ENCODE data around the gene SAMD7.

The SAMD7 gene

DNA sequence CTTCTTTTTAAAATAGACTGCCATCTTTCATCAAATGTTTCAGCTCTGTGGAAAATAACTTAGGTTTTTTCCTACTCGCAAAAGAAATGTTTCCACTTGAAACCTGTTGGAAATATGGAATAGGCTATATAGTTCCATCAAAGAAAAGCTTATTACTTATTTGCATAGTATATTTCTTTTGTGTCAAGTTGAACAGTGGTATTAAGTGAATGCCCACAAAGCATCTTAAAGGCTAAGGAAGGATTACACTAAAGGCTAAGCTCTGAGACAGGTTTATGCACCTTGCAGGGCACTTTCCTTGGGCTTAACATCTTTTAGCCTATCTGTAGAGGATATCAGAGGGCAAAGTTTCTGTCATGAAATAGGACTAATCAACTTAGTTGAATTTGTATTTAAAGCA lies at the start of gene SAMD7:
Gene SAMD7, plus strand, starts transcription at position 301 of the 400 bp plus-strand sequence. CDS start 7,927 bp downstream, outside the sequence.
- no peak for DNase-seq

GRCh38 chr3:169861871-169862270 lies 49.5 kb upstream of the SAMD7 start:
- no peak for DNase-seq

- peak; percentile 27 for DNase-seq
These were observed 47.9 kb upstream of the SAMD7 start for GRCh38 chr3:169863458-169863899.

DNA sequence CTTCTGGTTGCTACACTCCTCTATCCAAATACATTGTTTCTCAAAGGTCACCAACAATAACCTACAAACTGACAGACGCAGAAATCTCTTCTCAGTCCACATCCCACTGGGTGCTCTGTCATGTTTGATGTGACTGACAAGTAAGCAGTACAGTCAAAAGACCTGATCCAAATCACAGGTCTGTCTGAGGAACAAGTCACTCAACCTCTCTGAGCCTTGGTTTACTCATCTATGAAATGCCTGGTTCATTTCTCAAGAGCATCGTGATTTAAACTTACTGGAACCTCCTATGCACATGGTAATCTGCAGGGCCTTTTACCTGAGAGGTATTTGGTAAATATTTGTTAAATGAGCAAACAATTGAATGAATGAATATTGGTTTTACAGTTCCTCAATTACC lies 47.1 kb upstream of the SAMD7 start:
- no peak for DNase-seq

DNA sequence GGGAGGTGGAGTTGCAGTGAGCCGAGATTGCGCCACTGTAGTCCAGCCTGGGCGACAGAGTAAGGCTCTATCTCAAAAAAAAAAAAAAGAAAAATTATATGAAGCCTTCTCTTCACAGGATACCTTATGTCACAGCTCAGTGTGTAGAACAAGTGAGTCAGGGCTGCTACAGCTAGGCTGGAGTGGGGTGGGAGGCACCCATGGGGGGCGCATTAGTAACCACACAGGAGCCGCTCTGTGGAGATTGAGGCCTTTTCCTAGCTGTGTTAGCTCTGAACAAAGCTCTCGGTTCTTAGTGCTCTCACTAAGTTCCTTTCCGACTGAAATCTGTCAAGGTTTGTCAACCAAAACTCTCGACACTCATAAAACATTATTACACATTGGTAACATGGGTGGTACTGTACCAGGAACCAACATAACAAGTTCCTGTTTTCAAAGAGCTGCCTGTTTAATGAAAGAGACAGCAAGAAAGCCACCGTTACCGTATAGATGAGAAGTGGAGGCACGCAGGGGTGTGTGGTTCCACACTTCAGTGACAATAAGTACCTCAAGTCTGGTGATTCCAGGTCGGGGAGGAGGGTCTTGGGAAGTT lies 46.1 kb upstream of the SAMD7 start:
- DNase-seq = no peak

- DNase-seq = no peak
These were observed 43.7 kb upstream of the SAMD7 start for GRCh38 chr3:169867584-169868210.

DNA sequence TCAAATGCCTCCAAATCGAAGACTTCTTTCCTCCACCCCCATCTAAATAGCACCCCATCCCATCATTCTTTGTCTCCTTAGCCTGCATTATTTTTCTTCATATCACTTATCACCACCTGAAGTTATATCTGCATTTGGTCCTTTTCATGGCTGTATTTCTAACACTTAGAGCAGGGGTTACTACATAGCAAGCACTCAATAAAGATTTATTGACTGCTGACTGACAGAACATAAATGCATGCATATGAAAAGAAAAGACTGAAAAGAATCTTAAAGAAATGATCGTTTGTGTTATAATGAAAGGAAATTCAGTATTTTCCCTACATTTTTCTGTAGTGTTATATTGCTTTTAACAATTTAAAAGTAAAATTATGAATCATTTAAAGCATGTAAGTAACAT lies 43.0 kb upstream of the SAMD7 start:
- no peak for DNase-seq

- no peak for DNase-seq
These were observed 41.7 kb upstream of the SAMD7 start, which contains the start of gene LRRC31 for GRCh38 chr3:169869484-169870220. LRRC31 (minus strand) TSS chr3:169869935; CDS start chr3:169869807, 128 bp downstream.

DNA sequence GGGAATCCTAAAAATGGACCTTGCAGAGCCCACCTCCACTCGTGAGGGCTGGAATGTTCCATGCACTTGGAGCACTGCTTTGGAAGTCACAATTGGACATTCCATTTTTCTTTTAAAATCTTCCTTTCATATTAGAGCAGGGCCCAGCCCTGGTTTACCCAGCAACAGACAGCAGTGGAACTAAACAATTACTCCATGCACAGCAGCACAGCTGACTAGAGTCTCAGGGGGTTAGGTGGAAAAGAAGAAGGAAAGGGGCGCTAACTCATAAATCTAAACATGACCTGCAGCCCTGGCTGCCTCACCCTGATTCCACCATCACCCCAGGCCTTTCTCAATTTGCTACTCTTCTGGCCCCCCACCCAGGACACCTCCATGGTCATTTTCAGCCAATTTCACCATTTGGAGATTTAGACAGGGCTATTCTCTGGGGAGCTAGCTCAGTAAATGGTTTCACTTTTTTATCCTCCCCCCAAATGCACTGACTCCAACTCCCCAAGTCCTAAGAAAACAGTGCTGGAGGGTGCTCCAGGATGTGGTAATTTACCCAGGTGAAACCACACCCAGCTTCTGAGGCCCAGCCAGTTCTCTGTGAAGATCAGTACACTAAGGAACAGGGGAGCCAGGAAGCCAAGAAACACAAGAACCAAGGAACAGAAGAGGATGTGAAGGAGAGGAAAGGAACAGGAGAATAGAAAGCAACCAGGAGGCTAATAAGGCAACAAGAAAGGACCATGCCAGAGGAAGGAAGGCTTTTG lies 40.1 kb upstream of the SAMD7 start:
- DNase-seq = no peak

DNA sequence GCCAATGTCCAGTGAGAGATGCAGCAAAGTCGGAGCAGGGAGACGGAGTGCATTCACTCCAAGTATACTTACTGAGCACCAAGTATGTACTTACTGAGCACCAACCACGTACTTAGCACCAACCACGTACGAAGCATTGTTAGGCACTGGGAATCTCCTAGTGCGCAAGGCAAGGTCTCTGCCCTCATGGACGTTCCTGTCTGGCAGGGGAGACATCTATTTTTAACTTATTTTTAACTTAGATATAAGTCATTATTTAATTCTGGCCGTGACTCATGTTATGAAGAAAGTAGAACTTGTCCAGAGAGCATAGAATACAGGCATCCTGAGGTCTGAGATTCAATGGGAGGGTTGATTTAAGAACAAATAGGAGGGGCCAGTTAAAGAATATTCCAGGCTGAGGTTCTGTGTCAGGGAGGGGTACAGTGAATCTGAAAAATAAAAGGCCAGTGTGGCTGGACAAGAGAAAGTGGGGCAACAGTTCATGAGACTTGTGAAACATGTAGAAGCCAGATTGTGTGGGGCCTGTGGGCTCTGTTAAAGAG lies 32.3 kb upstream of the SAMD7 start:
- DNase-seq = no peak

DNA sequence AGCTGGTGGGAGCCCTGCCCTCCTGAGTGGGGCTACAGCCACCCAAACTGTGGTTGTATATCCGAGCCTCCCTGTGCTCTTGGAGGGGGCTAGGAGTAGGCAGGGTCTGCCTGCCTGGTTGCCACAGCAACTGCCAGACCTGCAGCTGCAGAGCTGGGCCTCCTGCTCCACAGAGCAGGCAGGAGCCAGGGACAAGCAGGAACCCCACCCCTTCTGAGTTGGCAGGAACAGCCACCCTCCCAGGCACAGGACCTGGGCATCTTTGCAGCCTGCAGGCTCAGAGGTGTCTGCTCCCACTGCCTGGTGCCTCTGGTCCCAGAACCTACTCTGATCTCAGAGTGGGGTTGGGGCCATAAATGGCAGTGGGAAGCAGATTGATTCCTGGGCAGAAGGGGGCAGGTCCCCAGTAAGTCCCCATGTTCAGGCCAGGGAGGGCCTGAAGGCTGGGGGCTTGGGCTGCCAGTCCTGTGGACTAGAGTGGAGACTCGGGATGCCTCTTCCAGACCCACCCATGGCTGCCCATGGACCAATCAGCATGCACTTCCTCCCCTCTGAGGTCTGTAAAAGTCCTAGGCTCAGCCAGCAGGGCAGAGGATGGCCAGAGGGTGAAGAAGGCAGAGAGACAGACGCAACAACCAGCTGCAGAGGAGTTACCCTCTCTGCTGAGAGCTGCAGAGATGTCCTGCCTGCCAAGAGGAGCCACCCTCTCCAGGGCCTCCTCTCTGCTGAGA lies 31.4 kb upstream of the SAMD7 start:
- no peak for DNase-seq

- DNase-seq = no peak
These were observed 30.7 kb upstream of the SAMD7 start for GRCh38 chr3:169880576-169881250.

DNA sequence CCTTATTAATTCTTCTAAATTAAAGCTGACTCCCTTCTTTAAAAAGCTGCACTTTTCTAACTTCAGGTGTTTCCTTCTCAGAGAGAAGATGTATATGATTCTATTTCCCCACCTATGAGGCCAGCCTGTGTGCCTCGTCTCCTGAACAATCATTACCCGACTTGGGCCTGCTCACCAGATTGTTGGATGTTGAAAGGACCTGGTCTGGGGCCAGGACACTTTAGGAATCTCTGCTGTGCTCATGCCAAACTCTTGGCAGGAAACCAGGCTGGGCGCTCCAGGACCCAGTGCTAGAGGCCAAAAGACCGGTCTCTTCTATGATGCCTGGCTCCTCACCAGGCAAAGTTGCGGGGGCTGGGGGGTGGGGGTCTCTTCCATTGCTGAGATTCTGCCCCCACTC lies 24.7 kb upstream of the SAMD7 start:
- DNase-seq = peak; percentile 54

- DNase-seq = no peak
These were observed 19.5 kb upstream of the SAMD7 start for GRCh38 chr3:169891886-169892285.

GRCh38 chr3:169894110-169894509 lies 17.3 kb upstream of the SAMD7 start:
- DNase-seq = no peak

GRCh38 chr3:169895072-169895471 lies 16.3 kb upstream of the SAMD7 start:
- no peak for DNase-seq

DNA sequence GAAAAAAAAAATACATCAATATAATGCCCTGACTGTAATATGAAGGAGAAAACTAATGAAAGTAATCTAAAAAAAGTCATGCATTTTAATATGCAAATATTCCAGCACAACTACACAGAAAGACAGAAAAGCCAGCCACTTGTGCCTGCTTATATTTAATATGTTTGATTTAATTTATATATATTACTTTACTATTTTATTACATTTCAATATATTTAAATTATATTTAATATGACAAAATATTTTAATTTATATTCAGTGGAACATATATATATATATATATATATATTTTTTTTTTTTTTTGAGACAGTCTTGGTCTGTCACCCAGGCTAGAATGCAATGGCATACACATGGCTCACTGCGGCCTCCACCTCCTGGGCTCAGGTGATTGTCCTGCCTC lies 14.1 kb upstream of the SAMD7 start:
- no peak for DNase-seq

DNA sequence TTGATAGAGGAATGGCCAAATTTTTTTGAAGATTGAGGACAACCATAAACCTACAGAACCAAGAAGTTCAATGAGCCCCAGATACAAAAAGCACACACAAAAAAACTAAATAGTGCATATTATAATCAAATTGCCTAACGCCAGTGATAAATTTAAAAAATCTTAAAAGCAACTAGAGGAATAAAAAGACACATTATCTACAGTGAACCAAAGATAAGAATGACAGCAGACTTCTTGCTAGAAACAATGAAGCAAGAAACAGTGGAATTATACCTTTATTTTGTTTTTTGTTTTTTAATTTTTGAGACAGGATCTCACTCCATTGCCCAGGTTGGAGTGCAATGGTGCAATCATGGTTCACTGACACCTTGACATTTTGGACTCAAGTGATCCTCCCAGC lies 9.9 kb upstream of the SAMD7 start:
- DNase-seq = no peak

- no peak for DNase-seq
These were observed 6.0 kb upstream of the SAMD7 start for GRCh38 chr3:169905404-169905803.

DNA sequence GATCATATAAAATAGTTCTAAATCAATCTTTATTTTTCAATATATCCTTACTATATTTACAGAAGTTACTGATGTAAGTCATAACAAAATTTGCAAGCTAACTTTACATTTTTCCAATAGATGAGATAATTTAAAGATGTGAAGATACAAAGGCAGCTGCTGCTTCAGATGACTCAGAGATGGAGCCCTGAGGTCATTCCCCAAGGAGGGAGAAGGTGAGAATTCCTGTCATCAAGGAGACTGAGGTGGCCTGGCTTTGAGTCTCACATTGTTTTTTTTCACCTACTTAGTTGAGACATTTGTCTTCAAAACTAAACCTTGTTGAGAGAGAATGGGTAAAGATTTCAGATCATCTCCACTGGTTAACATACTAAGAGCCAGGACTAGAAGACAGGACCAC lies 3.9 kb upstream of the SAMD7 start:
- DNase-seq = no peak

DNA sequence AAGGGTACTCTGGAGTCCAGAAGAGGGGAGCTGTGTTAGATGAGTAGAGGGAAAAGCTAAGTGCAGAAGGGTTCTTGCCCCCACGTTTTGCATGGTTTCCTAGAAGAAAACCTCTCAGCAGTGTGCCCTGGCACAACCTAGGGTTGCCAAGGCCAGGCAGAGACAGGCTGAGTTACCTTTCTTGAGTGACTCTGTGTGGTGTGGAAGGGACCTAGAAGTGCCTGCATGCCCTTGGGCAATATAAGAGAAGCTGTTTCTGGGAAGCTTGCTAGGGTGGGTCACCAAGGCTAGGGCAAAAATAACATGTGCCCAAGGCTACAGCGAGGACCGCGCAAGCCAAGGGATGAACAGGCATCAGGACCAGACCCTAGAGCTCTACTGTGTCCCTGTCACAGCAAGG lies 3.4 kb upstream of the SAMD7 start:
- no peak for DNase-seq

DNA sequence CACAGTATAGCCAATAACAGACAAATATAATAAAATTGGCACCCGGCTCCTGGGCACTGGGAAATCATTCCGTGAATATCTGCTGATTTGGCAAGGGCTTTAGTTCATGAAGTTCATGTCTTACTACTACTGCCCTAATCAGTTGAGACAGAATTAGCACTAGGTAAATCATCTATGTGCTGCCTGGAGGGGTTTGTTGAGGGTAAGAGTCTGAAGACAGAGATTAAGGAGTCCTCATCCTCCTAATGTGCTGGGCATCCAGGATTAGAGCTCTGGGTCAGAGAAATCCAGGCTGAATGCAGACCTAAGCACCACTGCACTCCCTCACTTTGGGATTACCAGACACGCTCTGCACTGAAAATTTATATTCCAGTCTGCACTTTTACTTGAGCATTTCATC lies 2.0 kb downstream of the SAMD7 start:
- no peak for DNase-seq

All from NCI-H446 treated with DMSO at 0.1 percent for 48 hours (cell line).